Activated naive CD8-positive, alpha-beta T cell treated with anti-CD3 and anti-CD28 coated beads for 36 hours (primary cell): ENCODE data around the gene PLEKHJ1. TPM values are rescaled to one million over a fixed set of nuclear protein-coding genes. Genes with fewer than 3 reads are reported as not detected.
"Not testable (repeated sequence)": the region's sequence is repeated elsewhere in the genome, so short reads cannot be mapped to it uniquely, and the experiment has no call there.

Experiments
- DNase-seq: peaks from one replicate; pipeline ENCODE4 v3.0.0; 2021
- H3K27ac Mint-ChIP-seq: one replicate; pipeline ENCODE4 v1.8.0; 2022; ENCODE audit warnings: mild to moderate bottlenecking, moderate library complexity, mixed read lengths
- H3K27me3 Mint-ChIP-seq: one replicate; pipeline ENCODE4 v1.8.0; 2022; ENCODE audit warnings: mild to moderate bottlenecking, mixed read lengths
- H3K36me3 Mint-ChIP-seq: one replicate; pipeline ENCODE4 v1.8.0; 2021; ENCODE audit warnings: mild to moderate bottlenecking, mixed read lengths
- H3K4me1 Mint-ChIP-seq: one replicate; pipeline ENCODE4 v1.8.0; 2021; ENCODE audit warnings: mixed read lengths
- H3K4me3 Mint-ChIP-seq: one replicate; pipeline ENCODE4 v1.8.0; 2022; ENCODE audit warnings: mild to moderate bottlenecking, moderate library complexity, mixed read lengths
- H3K9me3 Mint-ChIP-seq: one replicate; pipeline ENCODE4 v1.8.0; 2022; ENCODE audit warnings: mixed read lengths
- total RNA-seq, 2 experiments: library from RNA; stranded (reverse); gene quantifications; one replicate each; pipeline ENCODE4 v1.2.3, GENCODE V29; 2021

PLEKHJ1 gene, protein sequence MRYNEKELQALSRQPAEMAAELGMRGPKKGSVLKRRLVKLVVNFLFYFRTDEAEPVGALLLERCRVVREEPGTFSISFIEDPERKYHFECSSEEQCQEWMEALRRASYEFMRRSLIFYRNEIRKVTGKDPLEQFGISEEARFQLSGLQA
- 10 to 100 TPM; 82.7 to 84.6 TPM for total RNA-seq

DNA sequence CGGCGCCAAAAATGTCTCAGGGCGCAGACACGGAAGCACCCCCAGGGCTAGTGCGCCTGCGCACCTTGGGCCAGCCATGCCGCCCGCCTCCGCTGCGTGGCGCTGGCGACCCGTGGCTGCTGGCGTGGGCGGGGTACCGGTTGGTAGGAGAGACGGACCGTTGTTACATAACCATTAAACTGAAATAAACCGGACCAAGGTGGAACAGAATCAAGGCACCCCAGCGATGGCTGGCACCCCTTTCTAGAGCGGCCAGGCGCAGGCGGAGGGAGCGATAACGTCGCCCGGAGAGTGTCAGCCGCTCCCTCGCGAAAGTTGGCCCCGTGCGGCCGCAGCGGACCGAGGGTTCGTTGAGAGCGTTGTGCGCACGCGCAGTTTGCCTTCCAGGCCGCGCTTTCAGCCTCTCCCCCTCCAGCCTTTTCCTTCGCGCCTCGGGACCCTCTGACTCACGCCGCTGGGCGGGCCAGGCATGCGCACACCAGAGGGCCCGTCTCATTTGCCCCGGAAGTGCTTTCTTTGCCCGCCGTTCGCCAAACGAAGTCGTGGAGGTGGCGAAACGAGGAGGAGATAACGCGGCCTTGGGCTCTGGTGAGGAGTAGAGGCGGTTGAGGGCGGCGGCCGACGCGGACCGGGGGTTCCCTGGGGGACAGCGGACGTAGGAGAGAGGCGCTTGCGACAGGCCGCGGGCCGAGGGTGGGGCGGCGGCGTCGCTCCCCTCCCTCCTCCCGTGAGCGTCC lies at the start of gene PLEKHJ1, which contains the start of gene SF3A2:
PLEKHJ1 (minus strand) TSS at position 16 of the 737 bp plus-strand sequence. CDS start 81 bp downstream, outside the sequence.
SF3A2 (plus strand) TSS at position 511 of the 737 bp plus-strand sequence. CDS start 6,595 bp downstream, outside the sequence.
- peak; percentile 98 for DNase-seq
- peak within 1 kb of the TSS; percentile 100 for H3K27ac Mint-ChIP-seq
- peak within 1 kb of the TSS; percentile 99 for H3K4me3 Mint-ChIP-seq
- H3K36me3 Mint-ChIP-seq: peaks cover 59% of the 10 kb centered on the region
- H3K9me3 Mint-ChIP-seq: no peaks in the 10 kb centered on the region
- peaks cover 60% of the 10 kb centered on the region for H3K4me1 Mint-ChIP-seq
- H3K27me3 Mint-ChIP-seq: no peaks in the 10 kb centered on the region

DNA sequence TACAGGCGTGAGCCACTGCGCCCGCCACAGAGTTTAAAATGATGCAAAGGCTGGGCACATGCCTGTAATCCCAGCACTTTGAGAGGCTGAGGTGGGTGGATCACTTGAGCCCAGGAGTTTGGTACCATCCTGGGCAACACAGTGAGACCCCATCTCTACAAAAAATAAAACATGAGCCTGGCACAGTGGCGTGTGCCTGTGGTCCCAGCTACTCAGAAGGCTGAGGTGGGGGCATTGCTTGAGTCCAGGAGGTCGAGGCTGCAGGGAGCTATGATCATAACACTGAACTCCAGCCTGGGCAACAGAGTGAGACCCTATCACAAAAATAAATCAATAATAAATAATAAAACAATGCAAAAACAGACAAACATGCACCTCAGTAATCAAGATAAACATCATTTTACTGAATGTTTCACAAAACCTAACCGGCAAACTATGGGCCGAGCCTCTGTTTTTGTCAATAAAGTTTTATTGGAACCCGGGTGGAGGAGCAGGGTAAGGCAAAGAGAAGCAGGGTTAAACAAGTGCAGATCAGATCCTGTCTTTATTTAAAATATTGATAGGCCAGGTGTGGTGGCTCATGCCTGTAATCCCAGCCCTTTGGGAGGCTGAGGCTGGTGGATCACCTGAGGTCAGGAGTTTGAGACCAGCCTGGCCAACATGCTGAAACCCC lies 47.8 kb upstream of the PLEKHJ1 start:
- Mint-ChIP-seq H3K27me3 (peaks cover 3% of the 10 kb centered on the region), H3K27ac (no peak overlapping the region), H3K36me3 (no peaks in the 10 kb centered on the region), H3K4me3 (no peak overlapping the region), H3K9me3 (no peaks in the 10 kb centered on the region), H3K4me1 (peaks cover 15% of the 10 kb centered on the region)
- no peak for DNase-seq

DNA sequence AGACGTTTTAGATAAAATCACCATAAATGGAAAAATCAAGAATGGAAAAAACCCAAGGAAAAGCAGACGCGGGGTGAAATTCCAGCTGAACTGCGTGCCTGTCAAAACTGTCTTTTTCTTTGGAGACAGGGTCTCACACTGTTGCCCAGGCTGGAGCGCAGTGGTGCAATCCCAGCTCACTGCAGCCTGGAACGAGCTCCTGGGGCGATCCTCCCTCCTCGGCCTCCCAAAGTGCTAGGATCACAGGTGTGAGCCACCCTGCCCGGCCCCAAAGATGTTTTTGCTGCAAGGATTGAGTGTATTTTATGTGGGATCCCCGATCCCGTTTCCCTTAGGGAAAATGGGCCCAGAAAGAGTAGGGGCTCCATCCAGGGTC lies 46.7 kb upstream of the PLEKHJ1 start:
- Mint-ChIP-seq H3K27ac (no peak overlapping the region), H3K9me3 (no peaks in the 10 kb centered on the region), H3K27me3 (no peaks in the 10 kb centered on the region), H3K4me3 (no peak overlapping the region), H3K36me3 (no peaks in the 10 kb centered on the region), H3K4me1 (peaks cover 9% of the 10 kb centered on the region)
- DNase-seq: no peak

DNA sequence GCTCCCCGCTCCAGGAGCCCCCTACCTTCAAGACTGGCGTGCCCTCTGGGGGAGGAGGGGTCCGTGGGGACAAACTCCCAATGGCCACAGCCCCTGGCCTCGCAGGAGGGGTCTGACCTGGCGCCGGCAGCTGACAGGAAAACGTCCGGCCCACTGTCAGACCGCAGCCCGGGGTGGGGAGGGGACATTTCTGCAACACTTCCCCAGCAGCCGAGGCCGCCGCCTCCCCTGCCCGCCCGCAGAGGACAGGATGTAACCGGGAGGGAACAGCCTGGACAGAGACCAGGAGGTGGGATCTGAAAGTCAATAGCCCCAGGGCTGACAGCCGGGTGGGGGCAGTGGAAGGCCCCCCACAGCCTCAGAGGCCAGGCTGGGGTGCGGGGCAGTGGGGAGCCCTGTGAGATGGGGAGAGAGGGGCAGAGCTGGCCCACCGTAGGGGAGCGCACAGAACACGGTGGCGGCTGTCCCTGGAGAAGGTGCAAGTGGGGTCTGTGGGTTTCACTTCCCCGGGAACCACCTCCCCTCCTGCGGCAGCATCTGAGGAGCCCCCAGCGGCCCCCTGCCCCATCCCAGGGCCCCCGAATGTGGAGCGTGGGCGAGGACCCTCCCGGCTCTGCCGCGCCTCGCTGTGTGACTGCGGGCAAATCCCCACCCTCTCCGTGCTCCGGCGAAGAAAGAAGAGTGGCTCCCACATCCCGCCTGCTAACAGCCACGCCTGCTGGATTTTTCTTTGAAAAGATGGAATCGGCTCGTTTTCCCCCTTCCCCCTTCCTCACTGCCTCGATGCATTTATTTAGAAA lies 46.1 kb upstream of the PLEKHJ1 start, which contains the start of gene PEAK3:
PEAK3 (minus strand) TSS at position 114 of the 800 bp plus-strand sequence. CDS start 1,244 bp downstream, outside the sequence.
- DNase-seq: no peak
- peak within 1 kb of the TSS; percentile 25 for H3K4me3 Mint-ChIP-seq
- no peaks in the 10 kb centered on the region for H3K36me3 Mint-ChIP-seq
- H3K27me3 Mint-ChIP-seq: no peaks in the 10 kb centered on the region
- H3K9me3 Mint-ChIP-seq: no peaks in the 10 kb centered on the region
- H3K4me1 Mint-ChIP-seq: peaks cover 9% of the 10 kb centered on the region
- no peak within 1 kb of the TSS for H3K27ac Mint-ChIP-seq

DNA sequence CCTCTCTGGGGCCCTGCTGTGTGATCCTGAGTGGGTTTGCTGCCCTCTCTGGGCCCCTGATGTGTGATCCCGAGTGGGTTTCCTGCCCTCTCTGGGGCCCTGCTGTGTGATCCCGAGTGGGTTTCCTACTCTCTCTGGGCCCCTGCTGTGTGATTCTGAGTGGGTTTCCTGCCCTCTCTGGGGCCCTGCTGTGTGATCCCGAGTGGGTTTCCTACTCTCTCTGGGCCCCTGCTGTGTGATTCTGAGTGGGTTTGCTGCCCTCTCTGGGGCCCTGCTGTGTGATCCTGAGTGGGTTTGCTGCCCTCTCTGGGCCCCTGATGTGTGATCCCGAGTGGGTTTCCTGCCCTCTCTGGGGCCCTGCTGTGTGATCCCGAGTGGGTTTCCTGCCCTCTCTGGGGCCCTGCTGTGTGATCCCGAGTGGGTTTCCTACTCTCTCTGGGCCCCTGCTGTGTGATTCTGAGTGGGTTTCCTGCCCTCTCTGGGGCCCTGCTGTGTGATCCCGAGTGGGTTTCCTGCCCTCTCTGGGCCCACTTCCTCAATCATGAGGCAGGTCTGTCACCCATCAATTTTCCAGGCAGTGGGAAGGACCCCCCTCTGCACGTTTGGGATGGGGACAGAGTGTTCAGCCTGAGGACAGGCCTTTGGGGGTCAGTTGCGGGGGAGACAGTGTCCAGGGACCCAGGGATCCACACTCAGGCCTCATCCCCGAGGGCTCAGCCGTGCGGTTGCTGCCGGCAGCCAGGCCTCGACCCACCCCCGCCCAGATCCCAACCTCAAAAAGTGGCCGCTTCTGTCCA lies 45.3 kb upstream of the PLEKHJ1 start:
- not testable (repeated sequence) for H3K36me3 Mint-ChIP-seq, H3K27ac Mint-ChIP-seq, H3K4me3 Mint-ChIP-seq, DNase-seq, H3K9me3 Mint-ChIP-seq, H3K4me1 Mint-ChIP-seq, H3K27me3 Mint-ChIP-seq

DNA sequence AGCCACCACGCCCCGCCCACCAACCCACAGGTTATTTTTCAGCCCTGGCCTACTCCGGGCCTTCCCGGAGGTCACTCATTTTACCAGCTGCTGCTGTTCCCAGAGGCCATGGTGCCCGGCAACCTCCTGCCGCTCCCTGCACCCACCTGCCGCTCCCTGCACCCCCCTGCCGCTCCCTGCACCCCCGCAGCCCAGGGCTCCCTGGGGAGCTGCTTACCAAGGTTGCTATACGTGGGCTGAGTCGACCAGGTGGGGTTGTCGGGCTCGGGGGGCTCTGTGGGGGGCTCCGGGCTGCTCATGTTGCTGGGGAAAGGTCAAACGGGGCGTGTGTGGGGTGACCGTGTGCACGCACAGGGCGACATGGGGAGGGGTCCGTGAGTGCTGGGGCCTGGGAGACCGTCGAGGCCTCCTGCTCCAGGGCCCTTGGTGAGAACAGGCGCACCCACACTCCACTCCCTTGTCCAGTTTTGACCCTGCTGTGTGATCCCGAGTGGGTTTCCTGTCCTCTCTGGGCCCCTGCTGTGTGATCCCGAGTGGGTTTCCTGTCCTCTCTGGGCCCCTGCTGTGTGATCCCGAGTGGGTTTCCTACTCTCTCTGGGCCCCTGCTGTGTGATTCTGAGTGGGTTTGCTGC lies 44.6 kb upstream of the PLEKHJ1 start:
- no peaks in the 10 kb centered on the region for H3K27me3 Mint-ChIP-seq

DNA sequence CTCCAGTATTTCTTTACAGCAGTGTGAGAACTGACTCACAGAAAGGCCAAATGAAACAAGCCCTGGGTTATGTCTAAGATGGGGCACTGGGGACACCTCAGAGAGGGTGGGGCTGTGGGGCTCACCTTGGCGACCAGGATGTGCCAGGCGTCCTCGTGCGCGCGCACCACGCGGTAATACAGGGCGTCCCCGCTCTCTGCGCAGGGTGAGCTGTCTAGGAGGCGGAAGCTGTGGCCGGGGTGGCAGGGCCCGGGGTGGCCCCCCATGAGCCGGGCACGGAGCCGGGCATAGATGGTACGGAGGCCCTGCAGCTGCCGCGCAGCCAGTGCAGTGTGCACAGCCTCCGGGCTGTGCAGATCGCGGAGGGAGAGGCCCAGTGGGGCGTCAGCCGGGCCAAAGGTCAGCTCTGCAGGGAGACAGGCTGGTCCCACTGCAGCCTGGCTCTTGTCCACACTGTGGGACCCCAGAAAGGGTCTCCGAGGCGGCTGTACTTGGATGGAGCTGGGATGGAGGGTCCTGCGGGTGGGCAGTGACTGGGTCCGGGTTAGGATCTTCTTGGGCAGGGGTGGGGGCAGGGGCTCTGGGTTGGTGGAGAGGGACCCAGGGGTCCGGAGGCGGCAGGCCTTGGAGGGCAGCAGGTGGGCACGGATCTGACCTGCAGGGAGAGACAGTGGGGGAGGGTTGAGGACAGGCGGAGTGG lies 42.5 kb upstream of the PLEKHJ1 start:
- DNase-seq: no peak
- peaks cover 13% of the 10 kb centered on the region for H3K36me3 Mint-ChIP-seq
- no peaks in the 10 kb centered on the region for H3K27me3 Mint-ChIP-seq
- peaks cover 22% of the 10 kb centered on the region for H3K4me1 Mint-ChIP-seq
- H3K4me3 Mint-ChIP-seq: no peak overlapping the region
- H3K27ac Mint-ChIP-seq: no peak overlapping the region
- no peaks in the 10 kb centered on the region for H3K9me3 Mint-ChIP-seq

More for the DNA sequence above, 44.6 kb upstream of the PLEKHJ1 start:
- H3K27ac Mint-ChIP-seq: no peak overlapping the region
- H3K4me1 Mint-ChIP-seq: peaks cover 9% of the 10 kb centered on the region
- H3K36me3 Mint-ChIP-seq: no peaks in the 10 kb centered on the region
- DNase-seq: no peak
- H3K9me3 Mint-ChIP-seq: no peaks in the 10 kb centered on the region
- H3K4me3 Mint-ChIP-seq: no peak overlapping the region

DNA sequence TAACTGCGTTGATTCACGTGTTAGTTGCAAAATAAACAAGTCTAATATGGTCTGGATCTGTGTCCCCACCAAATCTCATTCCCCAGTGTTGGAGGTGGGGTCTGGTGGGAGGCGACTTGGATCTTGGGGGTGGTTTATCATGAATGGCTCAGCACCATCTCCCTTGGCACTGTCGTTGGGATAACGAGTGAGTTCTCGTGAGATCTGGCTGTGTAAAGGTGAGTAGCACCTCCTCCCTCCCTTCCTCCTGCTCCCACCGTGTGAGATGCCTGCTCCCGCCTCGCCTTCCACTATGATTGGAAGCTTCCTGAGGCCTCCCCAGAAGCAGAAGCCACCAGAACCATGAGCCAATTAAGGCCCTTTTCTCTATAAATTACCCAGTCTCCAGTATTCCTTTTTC lies 41.0 kb upstream of the PLEKHJ1 start:
- Mint-ChIP-seq H3K36me3 (peaks cover 23% of the 10 kb centered on the region), H3K27me3 (no peaks in the 10 kb centered on the region), H3K4me1 (peaks cover 21% of the 10 kb centered on the region), H3K9me3 (no peaks in the 10 kb centered on the region), H3K4me3 (no peak overlapping the region), H3K27ac (peak overlapping the region; percentile 42)
- DNase-seq: no peak

DNA sequence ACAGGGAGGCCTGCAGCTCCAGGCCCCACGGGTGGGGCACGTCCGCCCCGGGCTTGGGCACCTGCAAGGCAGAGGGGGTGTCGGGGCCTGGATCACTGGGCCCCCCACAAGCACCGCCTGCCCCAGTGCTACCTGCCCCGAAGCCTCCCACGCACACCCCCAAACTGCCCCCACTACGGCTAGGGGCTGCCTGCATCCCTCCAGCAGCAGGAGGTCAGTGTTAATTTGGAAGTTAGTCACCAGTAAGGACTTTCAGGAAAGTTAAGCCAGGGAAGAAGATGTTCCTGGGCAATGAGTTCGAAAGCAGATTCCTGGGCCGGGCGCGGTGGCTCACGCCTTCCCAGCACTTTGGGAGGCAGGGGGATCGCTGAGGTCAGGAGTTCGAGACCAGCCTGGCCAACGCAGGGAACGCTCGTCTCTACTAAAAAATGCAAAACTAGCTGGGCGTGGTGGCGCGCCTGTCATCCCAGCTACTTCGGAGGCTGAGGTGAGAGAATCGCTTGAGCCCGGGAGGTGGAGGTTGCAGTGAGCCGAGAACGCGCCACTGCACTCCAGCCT lies 40.4 kb upstream of the PLEKHJ1 start:
- Mint-ChIP-seq H3K27ac (no peak overlapping the region), H3K9me3 (no peaks in the 10 kb centered on the region)

DNA sequence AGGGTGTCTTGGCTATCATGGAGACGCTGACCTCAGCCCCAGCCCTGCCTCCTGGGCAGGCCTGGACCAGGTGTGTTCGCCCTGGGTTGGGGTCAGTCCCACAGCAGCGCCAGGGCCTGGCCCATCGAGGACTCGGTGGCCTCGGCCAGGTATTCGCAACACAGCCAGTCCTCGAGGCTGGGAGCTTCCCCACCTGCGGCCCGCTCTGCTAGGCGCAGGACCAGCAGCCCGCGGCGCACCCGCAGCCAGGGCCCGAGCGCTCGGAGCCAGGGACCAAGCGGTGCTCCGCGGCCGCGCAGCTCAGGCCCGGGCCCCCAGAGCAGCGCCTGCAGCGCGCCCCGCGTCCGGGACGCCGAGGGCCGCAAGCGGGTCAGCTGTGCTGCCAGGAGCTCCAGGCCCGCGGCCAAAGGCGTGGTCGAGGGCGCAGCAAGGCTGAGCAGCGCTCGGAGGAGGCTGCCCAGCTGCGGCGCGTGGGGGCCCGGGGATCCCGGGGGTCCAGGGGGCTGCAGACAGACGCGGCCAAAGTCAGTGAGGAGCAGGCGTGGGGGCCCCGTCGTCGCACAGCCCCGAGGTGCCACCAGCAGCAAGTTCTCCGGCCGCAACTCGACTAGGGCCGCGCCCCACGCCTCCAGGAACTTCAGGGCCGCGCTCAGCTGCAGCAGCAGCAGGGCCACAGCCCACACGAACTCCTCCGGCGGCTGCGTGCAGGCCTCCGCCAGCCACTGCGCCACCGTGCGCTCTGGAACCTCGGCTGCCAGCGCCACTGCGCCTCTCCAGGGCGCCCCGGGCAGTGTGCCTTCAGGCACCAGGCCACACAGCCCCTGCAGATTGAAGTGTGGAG lies 39.7 kb upstream of the PLEKHJ1 start:
- no peak overlapping the region for H3K4me3 Mint-ChIP-seq
- no peaks in the 10 kb centered on the region for H3K27me3 Mint-ChIP-seq
- no peak for DNase-seq
- peaks cover 33% of the 10 kb centered on the region for H3K36me3 Mint-ChIP-seq
- no peaks in the 10 kb centered on the region for H3K9me3 Mint-ChIP-seq
- H3K4me1 Mint-ChIP-seq: peaks cover 24% of the 10 kb centered on the region
- H3K27ac Mint-ChIP-seq: no peak overlapping the region

More for the DNA sequence above, 40.4 kb upstream of the PLEKHJ1 start:
- no peak for DNase-seq
- no peak overlapping the region for H3K4me3 Mint-ChIP-seq
- peaks cover 29% of the 10 kb centered on the region for H3K36me3 Mint-ChIP-seq
- no peaks in the 10 kb centered on the region for H3K27me3 Mint-ChIP-seq
- peaks cover 22% of the 10 kb centered on the region for H3K4me1 Mint-ChIP-seq

DNA sequence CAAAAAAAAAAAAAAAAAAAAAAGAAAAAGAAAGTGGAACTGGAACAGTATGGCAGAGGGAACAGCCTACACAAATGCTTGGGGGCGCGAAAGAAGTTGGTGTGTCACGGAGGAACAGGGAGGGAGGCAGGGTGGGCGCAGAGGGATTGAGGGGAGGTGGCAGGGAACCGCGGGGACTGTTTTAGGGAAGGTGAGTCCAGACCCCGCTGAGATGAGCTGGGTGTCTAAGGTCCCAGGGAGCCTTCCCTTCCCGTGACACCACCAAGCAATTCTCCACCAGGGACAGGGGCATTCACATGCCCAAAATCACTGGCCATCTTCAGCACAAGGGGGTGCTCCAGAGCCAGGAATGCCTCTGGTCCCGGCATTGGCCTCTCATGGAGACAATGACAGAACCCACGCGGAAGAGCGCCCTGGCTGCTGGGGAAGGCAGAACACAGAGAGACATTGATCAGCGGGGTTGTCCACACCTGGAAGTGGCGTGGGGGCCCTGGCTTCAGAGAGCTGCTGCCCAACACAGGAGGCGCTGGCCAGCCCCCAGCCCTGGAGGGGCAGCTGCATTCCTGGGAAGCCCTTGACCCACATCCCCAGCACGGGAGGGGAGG lies 38.9 kb upstream of the PLEKHJ1 start:
- peak overlapping the region; percentile 54 for H3K27ac Mint-ChIP-seq
- peaks cover 35% of the 10 kb centered on the region for H3K36me3 Mint-ChIP-seq
- H3K9me3 Mint-ChIP-seq: no peaks in the 10 kb centered on the region
- no peak overlapping the region for H3K4me3 Mint-ChIP-seq
- no peaks in the 10 kb centered on the region for H3K27me3 Mint-ChIP-seq
- peak; percentile 47 for DNase-seq
- peaks cover 24% of the 10 kb centered on the region for H3K4me1 Mint-ChIP-seq

DNA sequence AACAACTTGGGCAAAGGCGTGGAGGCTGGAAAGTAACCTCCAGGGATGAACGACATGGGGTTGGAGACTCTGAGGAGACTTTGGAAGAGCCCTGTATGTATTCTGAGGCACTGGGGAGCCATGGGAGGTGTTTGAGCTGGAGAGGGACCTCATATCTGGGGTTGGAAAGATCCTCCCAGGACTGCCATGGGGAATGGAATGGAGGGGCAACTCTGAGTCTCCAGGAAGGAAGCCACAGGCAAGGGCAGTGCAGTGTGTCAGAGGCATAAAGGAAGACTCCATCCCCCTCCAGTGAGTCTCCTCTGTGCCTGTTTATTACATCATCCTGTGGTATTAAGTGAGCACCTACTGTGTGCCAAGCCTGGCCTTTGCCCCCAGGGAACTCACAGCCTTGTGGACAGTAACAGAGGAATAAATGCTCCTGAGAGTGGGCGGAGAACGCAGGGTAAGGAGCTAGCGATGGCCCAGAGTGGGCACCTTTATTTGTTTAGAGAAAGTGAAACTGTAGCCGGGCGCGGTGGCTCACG lies 38.1 kb upstream of the PLEKHJ1 start:
- Mint-ChIP-seq H3K27me3 (no peaks in the 10 kb centered on the region), H3K27ac (peak overlapping the region; percentile 91), H3K36me3 (peaks cover 43% of the 10 kb centered on the region), H3K9me3 (no peaks in the 10 kb centered on the region), H3K4me1 (peaks cover 24% of the 10 kb centered on the region), H3K4me3 (peak overlapping the region; percentile 78)
- DNase-seq: no peak
